Measurements from ENCODE around the gene SYNJ2. TPM values are rescaled to one million over a fixed set of nuclear protein-coding genes. Genes with fewer than 3 reads are reported as not detected.
"Not testable (repeated sequence)": the region's sequence is repeated elsewhere in the genome, so short reads cannot be mapped to it uniquely, and the experiment has no call there.

The SYNJ2 gene
- total RNA-seq, 2 donors from 2014 or later: 24.7 to 37.3 TPM

GRCh38 chr6:157962601-157963302, 18.9 kb upstream of the SYNJ2 start:
- Mint-ChIP-seq H3K9me3 (peaks cover 6% of the 10 kb centered on the region), H3K4me3 (peak overlapping the region; percentile 69), H3K36me3 (peaks cover 23% of the 10 kb centered on the region), H3K4me1 (ENCODE audit: low read depth in 2 of 2) (peaks cover 9 to 13% of the 10 kb centered on the region in 2 donors), H3K27me3 (peaks cover 6 to 11% of the 10 kb centered on the region in 2 donors), H3K27ac (peak overlapping the region; percentile 73 to 81)
- DNase-seq (ENCODE audit: low spot score): no peak
- ATAC-seq: peak; percentile 70 to 77

DNA sequence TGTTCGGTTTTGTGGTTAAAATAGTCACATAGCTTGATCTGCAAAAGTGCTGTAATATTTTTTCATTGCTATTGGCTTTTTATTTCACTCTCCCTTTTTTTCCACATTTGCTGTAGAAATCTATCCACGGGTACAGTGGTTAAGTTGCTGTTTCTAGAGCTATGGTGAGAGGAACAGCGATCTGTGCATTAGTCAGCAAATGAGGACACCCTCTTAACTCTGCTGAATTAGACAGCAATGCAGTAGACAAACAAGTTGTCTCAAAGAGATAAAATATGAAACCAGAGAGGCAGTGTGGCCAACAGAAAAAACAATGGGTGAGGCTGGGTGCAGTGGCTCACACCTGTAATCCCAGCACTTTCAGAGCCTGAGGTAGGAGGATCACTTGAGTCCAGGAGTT, 17.6 kb upstream of the SYNJ2 start:
- no peak overlapping the region for H3K27ac Mint-ChIP-seq
- H3K4me1 Mint-ChIP-seq (ENCODE audit: low read depth in 2 of 2): peaks cover 9 to 13% of the 10 kb centered on the region in 2 donors
- no peak for DNase-seq (ENCODE audit: low spot score)
- H3K4me3 Mint-ChIP-seq: no peak overlapping the region
- H3K9me3 Mint-ChIP-seq: peaks cover under 1% of the 10 kb centered on the region
- peaks cover 12% of the 10 kb centered on the region for H3K36me3 Mint-ChIP-seq
- ATAC-seq: no peak
- peaks cover 6 to 9% of the 10 kb centered on the region in 2 donors for H3K27me3 Mint-ChIP-seq

- ATAC-seq: no peak
- H3K4me3 Mint-ChIP-seq: no peak overlapping the region
- no peaks in the 10 kb centered on the region for H3K36me3 Mint-ChIP-seq
- no peak for DNase-seq (ENCODE audit: low spot score)
- H3K27ac Mint-ChIP-seq: no peak overlapping the region
- H3K9me3 Mint-ChIP-seq: no peaks in the 10 kb centered on the region
- H3K4me1 Mint-ChIP-seq (ENCODE audit: low read depth in 2 of 2): peaks cover 9 to 13% of the 10 kb centered on the region in 2 donors
- H3K27me3 Mint-ChIP-seq: peaks cover 1 to 7% of the 10 kb centered on the region in 2 donors
Observed at GRCh38 chr6:157965387-157965786, 16.3 kb upstream of the SYNJ2 start.

DNA sequence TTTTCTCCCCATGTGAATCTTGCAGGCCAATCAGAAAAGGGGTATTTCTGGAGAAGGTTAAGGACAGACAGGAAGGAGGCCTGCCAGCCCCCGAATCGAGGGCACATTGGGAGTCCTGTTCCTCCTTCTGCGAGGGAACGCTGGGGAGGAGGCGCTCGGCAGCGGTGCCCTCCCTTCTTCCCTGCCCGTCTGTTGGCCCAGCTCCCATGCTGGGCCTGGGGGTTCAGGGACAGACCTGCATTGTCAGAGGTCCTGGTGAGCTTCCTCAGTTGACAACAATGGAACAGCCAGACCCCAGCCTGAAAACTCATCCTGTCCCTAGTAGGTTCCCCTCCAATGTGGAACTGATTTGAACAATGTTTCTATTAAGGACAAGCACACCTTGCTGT, 15.1 kb upstream of the SYNJ2 start:
- Mint-ChIP-seq H3K27me3 (peaks cover 13 to 14% of the 10 kb centered on the region in 2 donors), H3K27ac (peak overlapping the region in 1 of 2 donors; percentile 7), H3K9me3 (no peaks in the 10 kb centered on the region), H3K4me3 (no peak overlapping the region), H3K36me3 (no peaks in the 10 kb centered on the region), H3K4me1 (ENCODE audit: low read depth in 2 of 2) (peaks cover 9 to 13% of the 10 kb centered on the region in 2 donors)
- no peak for ATAC-seq
- no peak for DNase-seq (ENCODE audit: low spot score)

- H3K27me3 Mint-ChIP-seq: peaks cover 15 to 17% of the 10 kb centered on the region in 2 donors
- DNase-seq (ENCODE audit: low spot score) (no peak), ATAC-seq (peak in 1 of 2 donors; percentile 41)
- H3K36me3 Mint-ChIP-seq: no peaks in the 10 kb centered on the region
- no peak overlapping the region for H3K4me3 Mint-ChIP-seq
- peaks cover 9 to 13% of the 10 kb centered on the region in 2 donors for H3K4me1 Mint-ChIP-seq (ENCODE audit: low read depth in 2 of 2)
- no peaks in the 10 kb centered on the region for H3K9me3 Mint-ChIP-seq
- no peak overlapping the region for H3K27ac Mint-ChIP-seq
Observed at GRCh38 chr6:157967020-157967419, 14.6 kb upstream of the SYNJ2 start.

DNA sequence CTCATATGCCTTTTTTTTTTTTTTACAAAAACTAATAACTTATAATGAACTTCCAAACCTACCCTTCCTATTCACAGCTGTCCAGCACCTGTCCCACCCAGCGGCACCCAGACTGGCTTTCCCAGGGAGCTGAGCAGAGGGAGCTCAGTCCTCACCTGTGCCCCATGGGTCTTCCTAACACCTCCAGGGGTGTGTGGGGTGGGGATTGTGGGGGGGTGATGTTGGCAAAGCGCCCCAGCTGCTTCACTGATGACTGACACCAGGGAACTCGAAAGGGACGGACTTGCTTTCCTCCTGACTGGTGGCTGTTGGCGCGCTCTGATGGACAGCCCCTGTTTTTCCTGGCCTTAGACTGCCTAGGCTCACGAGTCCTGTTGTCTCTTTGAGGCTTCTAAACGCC, 14.2 kb upstream of the SYNJ2 start:
- peaks cover 8 to 12% of the 10 kb centered on the region in 2 donors for H3K4me1 Mint-ChIP-seq (ENCODE audit: low read depth in 2 of 2)
- ATAC-seq: no peak
- peaks cover 15 to 17% of the 10 kb centered on the region in 2 donors for H3K27me3 Mint-ChIP-seq
- H3K9me3 Mint-ChIP-seq: no peaks in the 10 kb centered on the region
- no peaks in the 10 kb centered on the region for H3K36me3 Mint-ChIP-seq
- H3K4me3 Mint-ChIP-seq: no peak overlapping the region
- H3K27ac Mint-ChIP-seq: no peak overlapping the region
- no peak for DNase-seq (ENCODE audit: low spot score)

- not testable (repeated sequence) for ATAC-seq; H3K9me3 Mint-ChIP-seq; DNase-seq (ENCODE audit: low spot score); H3K4me1 Mint-ChIP-seq (ENCODE audit: low read depth in 2 of 2); H3K27ac Mint-ChIP-seq; H3K4me3 Mint-ChIP-seq; H3K36me3 Mint-ChIP-seq
- H3K27me3 Mint-ChIP-seq: peaks cover 17 to 21% of the 10 kb centered on the region in 2 donors
Observed at GRCh38 chr6:157972177-157972576, 9.5 kb upstream of the SYNJ2 start.

DNA sequence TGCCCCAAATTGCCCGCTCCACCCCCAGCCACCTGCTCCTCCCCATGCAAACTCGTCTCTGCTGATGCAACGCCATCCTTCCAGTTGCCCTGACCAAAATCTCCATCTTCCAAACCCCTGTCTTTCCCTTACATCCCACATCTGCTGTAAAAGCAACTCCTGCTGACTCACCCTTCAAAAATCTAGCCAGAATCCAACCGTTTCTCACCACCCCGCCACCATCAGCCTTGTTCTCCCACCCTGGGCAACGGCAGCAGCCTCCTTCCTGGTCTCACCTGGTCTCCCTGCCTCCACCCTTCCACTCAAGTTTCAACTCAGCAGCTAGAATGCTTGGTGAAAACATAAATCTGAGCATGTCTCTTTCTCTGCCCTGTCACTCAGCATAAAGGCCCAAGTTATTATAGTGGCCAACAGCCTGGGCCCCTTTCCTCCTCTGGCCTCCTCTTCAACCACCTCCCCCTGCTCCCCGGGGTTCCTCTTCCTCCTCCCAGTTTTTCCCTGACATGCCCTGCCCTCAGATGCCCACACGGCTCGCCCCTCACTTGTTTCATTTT, 7.2 kb upstream of the SYNJ2 start:
- H3K27ac Mint-ChIP-seq: no peak overlapping the region
- no peaks in the 10 kb centered on the region for H3K9me3 Mint-ChIP-seq
- no peak for DNase-seq (ENCODE audit: low spot score)
- peaks cover 17 to 21% of the 10 kb centered on the region in 2 donors for H3K27me3 Mint-ChIP-seq
- no peaks in the 10 kb centered on the region for H3K4me1 Mint-ChIP-seq (ENCODE audit: low read depth in 2 of 2)
- no peaks in the 10 kb centered on the region for H3K36me3 Mint-ChIP-seq
- no peak for ATAC-seq
- H3K4me3 Mint-ChIP-seq: no peak overlapping the region

DNA sequence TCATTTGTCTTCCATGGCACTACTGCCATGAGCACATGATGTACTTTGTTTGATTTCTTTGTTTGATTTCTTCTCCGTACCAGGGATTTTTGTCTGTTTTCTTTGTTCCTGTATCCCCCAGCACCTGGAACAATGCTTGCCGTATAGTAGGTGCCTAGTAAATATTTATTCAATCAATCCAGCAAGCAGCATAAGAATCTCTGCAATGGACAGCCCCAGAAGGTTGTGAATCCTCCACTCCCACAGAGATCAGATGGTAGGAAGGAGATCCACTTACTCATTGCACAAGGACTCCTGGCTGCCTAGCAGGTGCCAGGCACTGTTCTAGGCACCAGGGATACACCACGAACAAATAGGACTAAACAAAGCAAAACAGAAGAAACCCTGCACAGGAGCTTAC, 6.7 kb upstream of the SYNJ2 start:
- DNase-seq (ENCODE audit: low spot score): no peak
- H3K36me3 Mint-ChIP-seq: no peaks in the 10 kb centered on the region
- peaks cover 17 to 21% of the 10 kb centered on the region in 2 donors for H3K27me3 Mint-ChIP-seq
- H3K9me3 Mint-ChIP-seq: no peaks in the 10 kb centered on the region
- no peak for ATAC-seq
- no peak overlapping the region for H3K27ac Mint-ChIP-seq
- no peaks in the 10 kb centered on the region for H3K4me1 Mint-ChIP-seq (ENCODE audit: low read depth in 2 of 2)
- no peak overlapping the region for H3K4me3 Mint-ChIP-seq

- H3K27me3 Mint-ChIP-seq: peaks cover 15 to 20% of the 10 kb centered on the region in 2 donors
- H3K4me1 Mint-ChIP-seq (ENCODE audit: low read depth in 2 of 2): peaks cover 2 to 3% of the 10 kb centered on the region in 2 donors
- H3K36me3 Mint-ChIP-seq: no peaks in the 10 kb centered on the region
- H3K4me3 Mint-ChIP-seq: no peak overlapping the region
- H3K9me3 Mint-ChIP-seq: no peaks in the 10 kb centered on the region
- ATAC-seq (no peak), DNase-seq (ENCODE audit: low spot score) (no peak)
- H3K27ac Mint-ChIP-seq: no peak overlapping the region
Observed at GRCh38 chr6:157975456-157975855, 6.2 kb upstream of the SYNJ2 start.

DNA sequence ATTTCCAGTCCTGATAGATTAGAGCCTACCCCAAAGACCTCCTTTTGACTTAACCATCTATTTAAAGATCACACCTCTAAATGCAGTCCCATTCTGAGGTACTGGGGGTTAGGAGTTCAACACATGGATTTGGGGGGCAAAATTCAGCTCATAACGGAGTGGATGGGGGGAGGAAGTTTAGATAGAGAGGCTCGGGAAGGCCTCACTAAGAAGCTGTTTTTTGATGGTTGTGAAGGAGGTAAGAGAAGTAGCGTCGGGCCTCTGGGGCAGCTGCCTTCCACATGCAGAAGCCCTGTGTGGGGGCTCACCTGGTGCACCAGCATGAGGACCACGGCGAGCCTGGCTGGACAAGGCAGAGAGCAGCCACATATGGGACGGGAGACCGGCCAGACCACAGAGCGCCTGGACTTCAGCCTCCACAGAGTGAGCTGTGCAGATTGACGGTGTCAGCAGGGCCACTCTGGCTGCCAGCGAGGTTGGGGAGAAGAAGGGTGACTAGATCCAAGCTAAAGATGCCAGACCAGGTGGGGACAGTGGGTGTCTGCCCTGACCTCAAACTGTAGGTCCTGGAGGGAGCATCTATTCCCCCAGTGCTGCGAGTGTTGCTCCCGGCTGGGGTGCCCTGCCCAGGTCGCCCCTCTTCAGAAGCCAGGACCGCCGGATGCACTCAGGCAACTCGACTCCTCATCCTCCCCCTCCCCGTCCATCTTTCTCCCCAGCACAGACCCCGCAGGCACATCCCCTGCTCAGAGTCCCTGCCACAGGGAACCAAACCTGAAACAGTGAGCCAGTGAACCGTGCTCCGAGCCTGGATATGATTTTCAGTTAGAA, 5.1 kb upstream of the SYNJ2 start:
- DNase-seq (ENCODE audit: low spot score) (no peak), ATAC-seq (no peak)
- Mint-ChIP-seq H3K9me3 (no peaks in the 10 kb centered on the region), H3K27ac (no peak overlapping the region), H3K36me3 (no peaks in the 10 kb centered on the region), H3K4me3 (no peak overlapping the region), H3K4me1 (ENCODE audit: low read depth in 2 of 2) (peaks cover 5 to 8% of the 10 kb centered on the region in 2 donors), H3K27me3 (peaks cover 4 to 10% of the 10 kb centered on the region in 2 donors)

DNA sequence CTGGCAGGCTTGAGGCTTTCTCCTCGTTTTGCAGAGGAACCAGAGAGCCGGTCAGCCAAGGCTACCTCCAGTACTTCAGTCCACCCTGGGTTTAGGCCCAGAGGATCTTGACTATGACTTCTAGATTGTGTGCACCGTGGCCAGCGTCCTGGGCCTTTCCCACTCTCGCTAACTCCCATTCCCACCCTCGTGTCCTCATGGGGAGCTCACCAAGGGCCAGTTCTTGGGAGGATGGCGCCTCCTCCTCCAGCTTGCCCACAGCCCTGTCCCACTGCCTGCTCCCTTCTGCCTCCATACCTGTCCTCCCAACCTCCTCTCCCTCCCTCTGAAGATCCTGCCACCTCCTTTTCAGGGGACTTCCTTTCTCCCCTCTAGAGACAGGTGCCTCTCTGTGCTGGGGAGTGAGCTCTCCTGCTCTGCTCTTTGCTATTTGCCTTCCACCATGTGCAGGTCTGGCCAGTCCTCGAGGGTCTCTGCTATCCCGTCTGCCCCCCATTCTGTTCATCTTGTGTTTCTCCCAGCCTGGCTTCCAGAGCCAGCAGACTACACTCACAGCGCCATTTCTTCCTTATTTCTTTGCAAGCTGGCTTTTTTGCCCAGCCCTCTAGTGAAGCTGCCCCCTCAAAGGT, 4.4 kb upstream of the SYNJ2 start:
- H3K27ac Mint-ChIP-seq: peak overlapping the region in 1 of 2 donors; percentile 15
- DNase-seq (ENCODE audit: low spot score) (no peak), ATAC-seq (no peak)
- H3K4me1 Mint-ChIP-seq (ENCODE audit: low read depth in 2 of 2): peaks cover 5 to 8% of the 10 kb centered on the region in 2 donors
- H3K9me3 Mint-ChIP-seq: no peaks in the 10 kb centered on the region
- no peaks in the 10 kb centered on the region for H3K36me3 Mint-ChIP-seq
- no peak overlapping the region for H3K4me3 Mint-ChIP-seq
- peaks cover 0 to 9% of the 10 kb centered on the region in 2 donors for H3K27me3 Mint-ChIP-seq

- Mint-ChIP-seq H3K27ac (no peak overlapping the region), H3K4me1 (ENCODE audit: low read depth in 2 of 2) (peaks cover 12 to 13% of the 10 kb centered on the region in 2 donors), H3K4me3 (no peak overlapping the region), H3K9me3 (no peaks in the 10 kb centered on the region), H3K27me3 (peaks cover 0 to 7% of the 10 kb centered on the region in 2 donors), H3K36me3 (no peaks in the 10 kb centered on the region)
- DNase-seq (ENCODE audit: low spot score) (no peak), ATAC-seq (no peak)
Observed at GRCh38 chr6:157978021-157978783, 3.5 kb upstream of the SYNJ2 start.

Data from natural killer cell treated with Interleukin-12 subunit alpha and Interleukin-12 subunit beta and Interleukin-15 and Interleukin-18, amount 100 ng/mL, for 72 hours (primary cell).